NCI-H1436 (cell line): Measurements from ENCODE around the gene PNMA8B.
A peak's percentile ranks its signal among the peaks of the same experiment; 100 is the strongest.

Experiments
- DNase-seq: peaks from one replicate; lab custom pipeline; 2025; lab: John Stamatoyannopoulos, UW

PNMA8B gene

GRCh38 chr19:46487802-46488445 is 7.7 kb downstream of the PNMA8B start:
- DNase-seq, result peak; percentile 63

GRCh38 chr19:46487178-46487801 is 8.4 kb downstream of the PNMA8B start:
- DNase-seq, result no peak

GRCh38 chr19:46486358-46486757 is 9.3 kb downstream of the PNMA8B start:
- DNase-seq, result no peak

- no peak for DNase-seq
Measured at GRCh38 chr19:46484656-46485055, 11.0 kb downstream of the PNMA8B start.

- DNase-seq, result no peak
Measured at GRCh38 chr19:46482631-46483030, 13.0 kb downstream of the PNMA8B start.

DNA sequence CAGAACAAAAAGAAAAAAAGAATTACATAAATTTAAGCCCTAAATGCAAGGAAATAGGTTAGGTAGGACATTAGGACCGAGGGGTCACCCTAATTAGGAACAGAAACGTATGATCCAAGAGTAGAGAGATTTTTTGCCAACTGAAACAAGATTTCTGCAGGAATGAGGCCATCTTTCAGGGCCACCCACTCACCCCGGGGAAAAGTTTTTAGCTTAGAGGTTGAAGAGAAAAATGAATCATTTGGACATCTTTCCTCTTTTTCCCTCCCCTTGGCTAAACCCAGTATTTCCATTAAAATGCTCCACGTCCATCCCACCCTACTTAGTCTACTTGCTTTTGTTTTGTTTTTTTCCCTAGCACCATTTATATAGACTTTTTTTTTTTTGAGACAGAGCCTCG is 13.7 kb downstream of the PNMA8B start:
- no peak for DNase-seq

GRCh38 chr19:46481223-46481848 is 14.3 kb downstream of the PNMA8B start:
- DNase-seq, result no peak

GRCh38 chr19:46480415-46480814 is 15.3 kb downstream of the PNMA8B start:
- no peak for DNase-seq

DNA sequence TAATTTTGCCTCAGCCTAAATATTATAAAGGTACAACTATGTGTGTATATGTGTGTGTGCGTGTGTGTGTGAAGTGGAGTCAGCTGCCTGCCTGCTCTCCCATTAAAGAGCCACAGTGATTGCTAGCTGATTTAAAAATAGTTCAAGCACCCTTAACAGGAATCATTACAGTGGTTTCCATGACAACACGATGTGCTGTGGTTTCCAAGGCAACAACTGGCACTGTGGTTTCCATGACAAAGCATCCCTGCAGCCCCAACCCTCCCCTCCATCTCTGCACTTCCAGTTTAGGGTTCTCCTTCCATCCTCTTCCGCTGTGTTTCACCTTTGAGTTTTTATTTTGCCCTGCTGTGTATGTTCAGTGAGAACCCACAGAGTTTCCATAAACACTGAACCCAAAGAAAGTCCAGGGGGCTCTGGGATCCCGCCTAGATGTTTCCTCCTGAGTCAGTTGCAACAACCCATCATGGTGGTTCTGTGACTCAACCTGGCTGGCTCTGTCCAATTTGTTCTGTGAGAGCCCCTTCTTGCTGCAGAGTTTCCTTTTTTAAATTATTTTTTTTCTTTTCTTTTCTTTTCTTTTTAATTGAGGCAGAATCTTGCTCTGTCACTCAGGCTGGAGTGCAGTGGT is 17.2 kb downstream of the PNMA8B start:
- peak; percentile 81 for DNase-seq

DNA sequence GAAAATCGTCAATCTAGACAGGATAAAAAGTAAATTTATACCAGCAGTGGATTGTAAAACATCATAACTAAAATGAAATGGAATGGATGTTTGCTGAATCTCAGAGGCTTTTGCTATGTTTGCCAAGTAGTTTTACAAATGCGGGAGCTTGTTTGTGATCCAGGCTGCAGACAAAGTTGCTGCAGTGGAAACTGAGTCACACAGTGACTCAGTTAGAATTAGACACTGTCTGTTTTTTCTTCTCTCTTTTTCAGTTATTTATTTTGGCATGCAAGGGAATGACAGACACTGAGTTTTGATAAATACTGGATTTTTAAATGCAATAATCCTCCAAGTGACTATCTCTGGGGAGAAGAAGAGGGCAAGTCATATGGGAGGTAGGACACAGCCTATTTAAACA is 19.7 kb downstream of the PNMA8B start:
- DNase-seq, result no peak

- DNase-seq, result no peak
Measured at GRCh38 chr19:46474211-46474610, 21.5 kb downstream of the PNMA8B start.

DNA sequence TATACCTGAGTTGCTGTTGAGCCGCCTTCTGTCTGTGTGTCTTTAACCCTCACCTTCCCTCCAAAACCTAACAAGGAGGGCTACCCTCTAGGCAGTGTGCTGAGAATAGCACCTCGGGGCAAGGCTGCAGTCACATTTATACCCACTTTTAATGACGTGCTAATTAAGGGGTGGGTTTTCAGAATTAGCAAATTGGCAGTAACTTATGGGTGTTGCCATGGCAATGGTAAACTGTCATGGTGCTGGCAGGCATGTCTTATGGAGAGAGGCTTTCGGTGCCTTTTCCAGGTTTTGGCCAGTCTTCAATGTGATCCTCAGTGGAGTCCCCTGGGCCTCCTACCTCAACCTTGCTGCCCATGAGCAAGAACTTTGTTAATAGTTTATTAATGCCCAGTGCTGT is 23.1 kb downstream of the PNMA8B start:
- no peak for DNase-seq

DNA sequence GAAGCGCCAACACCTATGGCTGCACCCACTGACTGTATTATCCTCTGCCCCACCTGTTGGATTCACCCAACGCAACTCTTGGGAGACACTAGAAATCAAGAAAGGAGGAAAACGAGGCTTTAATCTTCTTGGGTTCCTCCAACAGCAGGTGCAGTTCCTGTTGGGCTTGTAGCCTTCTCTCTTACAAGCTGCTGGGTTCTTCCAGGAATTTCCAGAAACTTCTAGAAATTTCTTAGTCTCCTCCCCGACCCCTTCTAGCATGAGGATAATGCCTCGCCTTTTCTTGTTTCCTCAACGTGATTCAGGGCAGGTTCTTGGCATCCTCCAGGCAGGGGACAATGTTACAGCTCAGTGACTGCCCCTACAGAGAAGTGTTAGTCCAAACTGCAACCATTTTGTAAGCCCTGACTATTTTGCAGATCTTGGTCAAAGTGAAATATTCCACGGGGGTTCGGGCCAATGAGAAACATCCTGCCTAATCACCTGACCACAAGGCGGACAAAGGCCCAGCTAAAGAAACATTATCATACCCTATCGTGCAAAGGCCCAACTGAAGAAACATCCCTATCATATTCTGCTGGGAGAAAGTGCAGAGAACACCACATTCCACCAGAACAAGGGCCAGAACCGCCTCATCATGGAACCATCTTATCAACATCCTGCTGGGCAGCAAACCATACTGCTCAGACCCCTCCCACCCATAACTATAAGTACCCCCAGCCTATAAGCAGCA is 23.7 kb downstream of the PNMA8B start:
- DNase-seq, result no peak

GRCh38 chr19:46471116-46471733 is 24.4 kb downstream of the PNMA8B start, which contains the start of gene PNMA8A:
PNMA8A (minus strand) TSS chr19:46471563; CDS start chr19:46471035, 528 bp downstream.
- DNase-seq, result peak; percentile 90

GRCh38 chr19:46470376-46470775 is 25.3 kb downstream of the PNMA8B start:
- DNase-seq, result no peak

GRCh38 chr19:46469541-46470185 is 26.0 kb downstream of the PNMA8B start:
- no peak for DNase-seq

- DNase-seq, result no peak
Measured at GRCh38 chr19:46466536-46467196, 29.0 kb downstream of the PNMA8B start.

DNA sequence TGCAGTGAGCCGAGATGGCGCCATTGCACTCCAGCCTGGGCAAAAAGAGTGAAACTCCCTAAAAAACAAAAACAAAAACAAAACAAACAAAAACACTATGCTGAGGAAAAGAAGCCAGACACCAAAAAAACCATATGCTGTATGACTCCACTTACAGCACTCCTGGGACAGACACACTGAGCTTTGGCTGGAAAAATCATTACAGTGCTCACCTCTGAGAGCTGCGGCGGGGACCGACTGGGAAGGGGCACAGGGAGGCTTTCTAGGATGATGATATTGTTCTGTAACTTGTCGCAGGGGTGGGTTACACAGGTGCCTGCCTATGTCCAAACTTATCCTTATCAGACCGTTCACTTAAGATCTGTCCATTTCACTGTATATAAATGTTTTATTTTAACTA is 32.2 kb downstream of the PNMA8B start:
- no peak for DNase-seq

DNA sequence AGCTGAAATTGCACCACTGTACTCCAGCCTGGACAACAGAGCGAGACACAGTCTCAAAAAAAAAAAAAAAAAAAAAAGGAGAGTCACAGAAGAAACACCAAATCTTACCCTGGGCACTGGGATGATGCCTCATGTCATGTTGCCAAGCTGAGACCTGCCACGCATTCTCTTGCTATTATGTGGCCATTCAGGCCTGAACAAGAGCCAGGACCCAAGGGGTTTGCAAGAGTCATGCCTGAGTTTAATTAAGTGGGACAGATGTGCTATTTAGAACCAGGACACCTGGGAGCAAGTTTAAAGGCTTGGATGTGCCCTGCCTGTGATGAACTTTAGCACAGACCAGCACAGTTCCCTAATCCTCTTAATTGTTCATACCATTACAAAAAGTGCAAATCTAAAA is 34.1 kb downstream of the PNMA8B start:
- DNase-seq, result no peak

DNA sequence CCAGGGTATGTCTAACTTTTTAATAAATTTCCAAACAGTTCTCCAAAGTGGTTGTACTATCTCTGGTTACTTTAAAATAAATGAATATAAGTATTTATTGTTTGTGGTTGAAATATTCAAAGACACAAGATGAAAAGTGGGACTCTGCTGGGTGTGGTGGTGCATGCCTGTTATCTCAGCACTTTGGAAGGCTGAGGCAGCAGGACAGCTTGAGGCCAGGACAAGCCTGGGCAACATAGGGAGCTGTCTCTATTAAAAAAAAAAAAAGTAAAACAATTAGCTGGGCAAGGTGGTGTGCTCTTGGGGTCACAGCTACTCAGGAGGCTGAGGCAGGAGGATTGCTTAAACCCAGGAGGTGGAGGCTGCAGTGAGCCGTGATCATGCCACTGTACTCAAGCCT is 34.7 kb downstream of the PNMA8B start:
- DNase-seq, result no peak

DNA sequence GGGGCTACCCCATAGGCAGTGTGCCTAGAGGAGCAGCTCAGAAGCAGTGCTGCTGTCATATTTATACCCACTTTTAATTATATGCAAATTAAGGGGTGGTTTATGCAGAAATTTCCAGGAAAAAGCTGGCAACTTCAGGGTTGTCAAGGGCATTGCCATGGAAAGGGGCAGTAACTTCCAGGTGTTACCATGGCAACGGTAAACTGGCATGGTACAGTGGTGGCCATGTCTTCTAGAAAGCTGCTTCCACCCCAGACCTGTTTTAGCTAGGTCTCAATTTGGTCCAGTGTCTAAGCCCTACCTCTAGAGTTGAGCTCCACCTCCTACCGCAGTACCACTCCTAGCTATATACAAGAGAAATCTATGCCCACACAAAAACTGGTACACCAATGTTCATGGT is 35.6 kb downstream of the PNMA8B start:
- no peak for DNase-seq
